ENCODE data around the gene RNASE13. TPM values are rescaled to one million over a fixed set of nuclear protein-coding genes. Genes with fewer than 3 reads are reported as not detected.

Gene RNASE13
- polyA plus RNA-seq, 2 of the 4 experiments (the other 2 are of a cell fraction), result not detected

DNA sequence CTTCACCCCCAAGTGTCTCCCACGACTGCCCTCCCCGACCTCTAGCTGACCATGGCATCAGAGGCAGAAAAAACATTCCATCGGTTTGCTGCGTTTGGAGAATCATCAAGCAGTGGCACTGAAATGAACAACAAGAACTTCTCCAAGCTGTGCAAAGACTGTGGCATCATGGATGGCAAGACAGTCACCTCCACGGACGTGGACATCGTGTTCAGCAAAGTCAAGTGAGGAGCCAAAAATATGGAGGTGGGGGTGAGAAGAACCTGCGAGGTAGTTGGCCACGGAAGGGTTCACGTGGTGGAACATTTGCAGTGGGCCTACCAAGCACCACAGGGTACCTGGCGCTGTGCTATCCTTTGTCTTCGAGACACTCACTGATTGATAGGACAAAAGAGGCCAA, 4.1 kb downstream of the RNASE13 start:
- no peak overlapping the region for H3K4me3 ChIP-seq
- ChIA-PET POLR2A (no interaction called here), CTCF (interaction anchor here (0.7 to 12.5 kb wide), 5 partner anchors 9 to 332 kb away, joined by 3 to 210 read pairs (median 10); no protein-coding TSS in a partner anchor)
- FAIRE-seq (no peak), DNase-seq (ENCODE audit: low read depth in 1 of 2, low spot score in 1 of 2) (no peak), ATAC-seq (no peak)
- 59% methylated on average over 12 of the region's 12 CpGs for WGBS (ENCODE audit: missing lambda C conversion rate)
- no peaks in the 10 kb centered on the region for H3K9me3 ChIP-seq
- H3K27ac ChIP-seq, result no peak overlapping the region
- H3K4me2 ChIP-seq, result no peak overlapping the region
- TF ChIP-seq, protein P1, sequence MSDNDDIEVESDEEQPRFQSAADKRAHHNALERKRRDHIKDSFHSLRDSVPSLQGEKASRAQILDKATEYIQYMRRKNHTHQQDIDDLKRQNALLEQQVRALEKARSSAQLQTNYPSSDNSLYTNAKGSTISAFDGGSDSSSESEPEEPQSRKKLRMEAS (IDR thresholded peaks at IDR 0.05), result no peak
- TF ChIP-seq PHF8 (IDR thresholded peaks at IDR 0.05; ENCODE audit: borderline replicate concordance, low read depth) (no peak), HMGXB4 (CRISPR knock-in tag; IDR thresholded peaks at IDR 0.05; ENCODE audit: borderline replicate concordance) (no peak)
- 0 out of 3 replicates have a peak, but pooled peaks cover 3% of the 10 kb centered on the region for H3K4me1 ChIP-seq

DNA sequence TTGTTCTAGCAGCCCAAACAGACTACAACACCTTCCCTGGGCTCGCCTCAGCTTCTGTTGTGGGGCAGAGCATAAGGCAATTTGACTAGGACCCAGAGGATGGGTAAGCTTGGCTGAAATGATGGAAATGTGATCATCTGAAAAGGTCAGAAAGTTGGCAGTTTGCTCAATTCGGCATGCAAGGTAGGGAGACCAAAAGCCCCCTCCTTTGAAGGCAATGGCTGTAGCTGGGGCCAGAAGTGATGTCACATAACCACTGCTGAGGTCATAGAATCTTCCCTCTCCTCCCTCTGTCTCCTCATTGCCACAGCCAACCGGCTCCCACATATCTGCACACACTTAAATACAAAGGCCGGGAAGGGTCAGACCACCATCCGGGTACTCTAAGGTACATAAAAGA, 4.7 kb downstream of the RNASE13 start, which contains the start of gene TPPP2:
Gene TPPP2, plus strand, starts transcription at position 301 of the 400 bp plus-strand sequence. CDS start 365 bp downstream, outside the sequence.
- H3K4me1 ChIP-seq, result 0 out of 3 replicates have a peak, but pooled peaks cover 3% of the 10 kb centered on the region
- FAIRE-seq (no peak), ATAC-seq (no peak), DNase-seq (ENCODE audit: low read depth in 1 of 2, low spot score in 1 of 2) (no peak)
- WGBS (ENCODE audit: missing lambda C conversion rate), result 81% methylated on average over 5 of the region's 5 CpGs
- CTCF ChIA-PET, result interaction anchor here (0.7 to 12.5 kb wide), 5 partner anchors 10 to 332 kb away, joined by 3 to 210 read pairs (median 3); no protein-coding TSS in a partner anchor
- no peak for TF ChIP-seq EP300 (IDR thresholded peaks at IDR 0.05)
- TF ChIP-seq RARB (CRISPR knock-in tag; IDR thresholded peaks at IDR 0.05), result no peak
- TF ChIP-seq RCOR1 (IDR thresholded peaks at IDR 0.05; ENCODE audit: low read depth, low read length), result no peak
- TF ChIP-seq POLR2A (IDR thresholded peaks at IDR 0.05; ENCODE audit: low read length), result no peak
- TF ChIP-seq ZFP36 (IDR thresholded peaks at IDR 0.05; ENCODE audit: borderline replicate concordance, partially characterized antibody), result no peak
- no peak for TF ChIP-seq HDAC2 (IDR thresholded peaks at IDR 0.05)
- no peak for TF ChIP-seq POLR2AphosphoS2 (conservative IDR thresholded peaks at IDR 0.05; ENCODE audit: low read length)
- no peak for TF ChIP-seq HOXB5 (CRISPR knock-in tag; IDR thresholded peaks at IDR 0.05)
- no peak for TF ChIP-seq RNF2 (IDR thresholded peaks at IDR 0.05; ENCODE audit: borderline replicate concordance, low read depth)
- no peak for TF ChIP-seq ATOH8 (CRISPR knock-in tag; IDR thresholded peaks at IDR 0.05; ENCODE audit: low read depth)
- TF ChIP-seq TFCP2L1 (CRISPR knock-in tag; IDR thresholded peaks at IDR 0.05), result no peak
- TF ChIP-seq E2F6 (IDR thresholded peaks at IDR 0.05; ENCODE audit: borderline replicate concordance, low read depth), result no peak
- TF ChIP-seq NR3C1 (IDR thresholded peaks at IDR 0.05), result no peak
- no peak for TF ChIP-seq HOXB13 (CRISPR knock-in tag; IDR thresholded peaks at IDR 0.05; ENCODE audit: low read depth)
- TF ChIP-seq CEBPB (IDR thresholded peaks at IDR 0.05), result no peak
- TF ChIP-seq CHD2 (IDR thresholded peaks at IDR 0.05; ENCODE audit: low read length, partially characterized antibody), result no peak
- no peak for TF ChIP-seq HMGXB4 (CRISPR knock-in tag; IDR thresholded peaks at IDR 0.05; ENCODE audit: borderline replicate concordance)
- no peak for TF ChIP-seq CTCF (IDR thresholded peaks at IDR 0.05)
- TF ChIP-seq SMC3 (IDR thresholded peaks at IDR 0.05), result no peak
- TF ChIP-seq MYC (IDR thresholded peaks at IDR 0.05; ENCODE audit: borderline replicate concordance, low read length), result no peak
- H3K4me3 ChIP-seq, result no peak within 1 kb of the TSS
- POLR2A ChIA-PET, result no interaction called here
- H3K4me2 ChIP-seq, result no peak within 1 kb of the TSS
- H3K27ac ChIP-seq, result no peak within 1 kb of the TSS
- H3K9me3 ChIP-seq, result no peaks in the 10 kb centered on the region

Data from A549 (cell line).